HL-60 (cell line): Measurements from ENCODE around the gene FBXO21.
A peak's percentile ranks its signal among the peaks of the same experiment; 100 is the strongest.
"Not testable (repeated sequence)": the region's sequence is repeated elsewhere in the genome, so short reads cannot be mapped to it uniquely, and the experiment has no call there.

Experiments used
- DNase-seq, 2 experiments: peaks; one replicate each; pipeline ENCODE4 v3.0.0-alpha.2; 2010 to 2020; ENCODE audit warnings: low read depth in 1 of 2, low spot score in 1 of 2
- H3K27ac ChIP-seq: fragments of 250-450 bp; sonication (Bioruptor Pico); replicated peaks from 2 replicates; pipeline ENCODE4 v1.5.1; 2020; ENCODE audit warnings: mild to moderate bottlenecking, moderate library complexity
- H3K27me3 ChIP-seq: fragments of 250-450 bp; sonication (Bioruptor Pico); 2 replicates; pipeline ENCODE4 v1.5.1; 2021; ENCODE audit warnings: mild to moderate bottlenecking, moderate library complexity; ENCODE audit not compliant: insufficient read depth, poor library complexity, severe bottlenecking
- H3K4me3 ChIP-seq: replicated peaks from 2 replicates; pipeline ENCODE4 v1.5.1; 2011; ENCODE audit warnings: mild to moderate bottlenecking, control low read depth, low read length; ENCODE audit not compliant: insufficient read depth
- GABPA ChIP-seq: IDR thresholded peaks from 2 replicates; pipeline ENCODE4 v1.6.1; 2012; ENCODE audit warnings: low read depth
- POLR2AphosphoS5 ChIP-seq: IDR thresholded peaks from 2 replicates; pipeline ENCODE4 v1.6.1; 2012; ENCODE audit warnings: low read depth
- REST ChIP-seq: IDR thresholded peaks from 2 replicates; pipeline ENCODE4 v1.6.1; 2012; ENCODE audit warnings: low read depth; ENCODE audit not compliant: insufficient replicate concordance
- SPI1 ChIP-seq: IDR thresholded peaks from 2 replicates; pipeline ENCODE4 v1.6.1; 2012; ENCODE audit warnings: low read depth, mild to moderate bottlenecking, borderline replicate concordance
- TF ChIP-seq, protein P1 (sequence below): IDR thresholded peaks from one replicate; pipeline ENCODE4 v1.5.1; 2011; ENCODE audit warnings: low read length, control low read depth, inconsistent platforms; ENCODE audit not compliant: insufficient read depth

FBXO21 gene

DNA sequence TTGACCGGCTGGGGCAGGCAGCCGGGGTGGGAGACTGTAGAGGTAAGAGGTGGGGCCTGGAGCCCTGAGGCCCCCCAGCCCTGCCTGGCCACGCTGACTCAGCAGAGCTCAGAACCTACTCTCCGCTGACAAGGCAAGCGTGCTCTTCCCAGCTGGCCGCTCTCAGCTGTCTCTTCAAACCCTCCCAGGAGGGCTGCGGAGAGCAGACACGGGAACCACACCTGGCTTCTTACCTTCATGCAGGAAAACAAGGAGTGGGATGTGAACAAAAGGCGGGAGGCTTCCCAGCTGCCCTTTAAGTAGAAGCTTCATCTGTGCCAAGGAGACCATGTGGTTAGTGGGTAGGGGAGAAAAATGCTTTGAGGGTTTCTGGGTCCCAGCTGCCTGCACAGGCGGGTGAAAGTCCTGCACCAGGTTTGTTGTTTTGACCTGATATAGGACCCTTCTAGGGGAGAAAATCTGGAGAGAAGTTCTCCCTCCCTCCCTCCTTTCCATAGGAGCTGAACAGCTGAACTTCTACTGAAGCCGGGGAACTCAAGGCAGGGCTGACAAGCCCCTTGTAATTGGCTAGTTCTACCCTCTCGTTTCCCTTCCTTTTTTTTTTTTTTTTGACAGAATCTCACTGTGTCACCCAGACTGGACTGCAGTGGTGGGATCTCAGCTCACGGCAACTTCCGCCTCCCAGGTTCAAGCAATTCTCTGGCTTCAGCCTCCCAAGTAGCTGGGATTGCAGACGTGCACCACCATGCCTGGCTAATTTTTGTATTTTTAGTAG is 78.3 kb downstream of the FBXO21 start:
- Histone ChIP-seq H3K4me3 (no peak overlapping the region), H3K27ac (no peak overlapping the region), H3K27me3 (no peaks in the 10 kb centered on the region)
- no peak for DNase-seq
- TF ChIP-seq POLR2AphosphoS5: no peak
- no peak for TF ChIP-seq SPI1
- no peak for TF ChIP-seq GABPA
- TF ChIP-seq REST: no peak
- TF ChIP-seq, protein P1, sequence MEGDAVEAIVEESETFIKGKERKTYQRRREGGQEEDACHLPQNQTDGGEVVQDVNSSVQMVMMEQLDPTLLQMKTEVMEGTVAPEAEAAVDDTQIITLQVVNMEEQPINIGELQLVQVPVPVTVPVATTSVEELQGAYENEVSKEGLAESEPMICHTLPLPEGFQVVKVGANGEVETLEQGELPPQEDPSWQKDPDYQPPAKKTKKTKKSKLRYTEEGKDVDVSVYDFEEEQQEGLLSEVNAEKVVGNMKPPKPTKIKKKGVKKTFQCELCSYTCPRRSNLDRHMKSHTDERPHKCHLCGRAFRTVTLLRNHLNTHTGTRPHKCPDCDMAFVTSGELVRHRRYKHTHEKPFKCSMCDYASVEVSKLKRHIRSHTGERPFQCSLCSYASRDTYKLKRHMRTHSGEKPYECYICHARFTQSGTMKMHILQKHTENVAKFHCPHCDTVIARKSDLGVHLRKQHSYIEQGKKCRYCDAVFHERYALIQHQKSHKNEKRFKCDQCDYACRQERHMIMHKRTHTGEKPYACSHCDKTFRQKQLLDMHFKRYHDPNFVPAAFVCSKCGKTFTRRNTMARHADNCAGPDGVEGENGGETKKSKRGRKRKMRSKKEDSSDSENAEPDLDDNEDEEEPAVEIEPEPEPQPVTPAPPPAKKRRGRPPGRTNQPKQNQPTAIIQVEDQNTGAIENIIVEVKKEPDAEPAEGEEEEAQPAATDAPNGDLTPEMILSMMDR: no peak

GRCh38 chr12:117111386-117111785 is 78.9 kb downstream of the FBXO21 start:
- H3K27ac ChIP-seq: no peak overlapping the region
- no peak for DNase-seq
- no peak overlapping the region for H3K4me3 ChIP-seq
- TF ChIP-seq GABPA: no peak
- no peaks in the 10 kb centered on the region for H3K27me3 ChIP-seq

- H3K27ac ChIP-seq: no peak overlapping the region
- TF ChIP-seq, protein P1: no peak
- TF ChIP-seq SPI1 (no peak), POLR2AphosphoS5 (no peak)
- H3K27me3 ChIP-seq: no peaks in the 10 kb centered on the region
- DNase-seq: peak in 1 of 2 experiments; percentile 66
- H3K4me3 ChIP-seq: no peak overlapping the region
Measured at GRCh38 chr12:117109943-117110635, 80.2 kb downstream of the FBXO21 start.

GRCh38 chr12:117105902-117106301 is 84.4 kb downstream of the FBXO21 start:
- no peak overlapping the region for H3K27ac ChIP-seq
- H3K27me3 ChIP-seq: no peaks in the 10 kb centered on the region
- peak in 1 of 2 experiments; percentile 74 for DNase-seq
- TF ChIP-seq GABPA (no peak), SPI1 (peak; percentile 15; the same call in 1 of the 2 replicates), POLR2AphosphoS5 (0 out of 2 replicates have a peak, but pooled peaks have one; percentile 26), REST (no peak)
- H3K4me3 ChIP-seq: no peak overlapping the region

DNA sequence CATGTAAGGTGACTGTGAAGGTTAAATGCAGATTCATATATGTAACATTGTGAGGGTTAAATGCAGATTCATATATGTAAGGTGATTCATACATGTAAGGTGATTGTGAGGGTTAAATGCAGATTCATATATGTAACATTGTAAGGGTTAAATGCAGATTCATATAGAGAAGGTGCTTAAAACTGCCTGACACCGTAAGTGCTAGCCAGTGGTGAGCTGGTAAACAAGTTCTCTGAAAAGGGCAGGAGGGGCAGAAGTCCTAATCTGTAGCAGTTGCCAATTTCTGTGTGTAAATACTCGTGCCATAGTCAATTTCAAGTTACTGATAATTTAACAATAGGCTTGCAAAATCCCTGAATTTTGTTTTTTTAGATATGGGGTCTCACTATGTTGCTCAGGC is 86.3 kb downstream of the FBXO21 start:
- not testable (repeated sequence) for DNase-seq, H3K4me3 ChIP-seq, H3K27ac ChIP-seq

More for the DNA sequence above, 86.3 kb downstream of the FBXO21 start:
- H3K27me3 ChIP-seq: not testable (repeated sequence)
